HL-60 (cell line): Measurements from ENCODE around the gene FAM83E.

Experiments
- REST ChIP-seq: IDR thresholded peaks from 2 replicates; pipeline ENCODE4 v1.6.1; 2012; ENCODE audit warnings: low read depth; ENCODE audit not compliant: insufficient replicate concordance
- TF ChIP-seq, protein P1 (sequence below): IDR thresholded peaks from one replicate; pipeline ENCODE4 v1.5.1; 2011; ENCODE audit warnings: low read length, control low read depth, inconsistent platforms; ENCODE audit not compliant: insufficient read depth

GRCh38 chr19:48615231-48616040 lies 560 bp upstream of the FAM83E start:
- TF ChIP-seq REST: no peak
- TF ChIP-seq, protein P1, sequence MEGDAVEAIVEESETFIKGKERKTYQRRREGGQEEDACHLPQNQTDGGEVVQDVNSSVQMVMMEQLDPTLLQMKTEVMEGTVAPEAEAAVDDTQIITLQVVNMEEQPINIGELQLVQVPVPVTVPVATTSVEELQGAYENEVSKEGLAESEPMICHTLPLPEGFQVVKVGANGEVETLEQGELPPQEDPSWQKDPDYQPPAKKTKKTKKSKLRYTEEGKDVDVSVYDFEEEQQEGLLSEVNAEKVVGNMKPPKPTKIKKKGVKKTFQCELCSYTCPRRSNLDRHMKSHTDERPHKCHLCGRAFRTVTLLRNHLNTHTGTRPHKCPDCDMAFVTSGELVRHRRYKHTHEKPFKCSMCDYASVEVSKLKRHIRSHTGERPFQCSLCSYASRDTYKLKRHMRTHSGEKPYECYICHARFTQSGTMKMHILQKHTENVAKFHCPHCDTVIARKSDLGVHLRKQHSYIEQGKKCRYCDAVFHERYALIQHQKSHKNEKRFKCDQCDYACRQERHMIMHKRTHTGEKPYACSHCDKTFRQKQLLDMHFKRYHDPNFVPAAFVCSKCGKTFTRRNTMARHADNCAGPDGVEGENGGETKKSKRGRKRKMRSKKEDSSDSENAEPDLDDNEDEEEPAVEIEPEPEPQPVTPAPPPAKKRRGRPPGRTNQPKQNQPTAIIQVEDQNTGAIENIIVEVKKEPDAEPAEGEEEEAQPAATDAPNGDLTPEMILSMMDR: no peak
